ENCODE measurements around the gene KLRF2.

KLRF2 gene

DNA sequence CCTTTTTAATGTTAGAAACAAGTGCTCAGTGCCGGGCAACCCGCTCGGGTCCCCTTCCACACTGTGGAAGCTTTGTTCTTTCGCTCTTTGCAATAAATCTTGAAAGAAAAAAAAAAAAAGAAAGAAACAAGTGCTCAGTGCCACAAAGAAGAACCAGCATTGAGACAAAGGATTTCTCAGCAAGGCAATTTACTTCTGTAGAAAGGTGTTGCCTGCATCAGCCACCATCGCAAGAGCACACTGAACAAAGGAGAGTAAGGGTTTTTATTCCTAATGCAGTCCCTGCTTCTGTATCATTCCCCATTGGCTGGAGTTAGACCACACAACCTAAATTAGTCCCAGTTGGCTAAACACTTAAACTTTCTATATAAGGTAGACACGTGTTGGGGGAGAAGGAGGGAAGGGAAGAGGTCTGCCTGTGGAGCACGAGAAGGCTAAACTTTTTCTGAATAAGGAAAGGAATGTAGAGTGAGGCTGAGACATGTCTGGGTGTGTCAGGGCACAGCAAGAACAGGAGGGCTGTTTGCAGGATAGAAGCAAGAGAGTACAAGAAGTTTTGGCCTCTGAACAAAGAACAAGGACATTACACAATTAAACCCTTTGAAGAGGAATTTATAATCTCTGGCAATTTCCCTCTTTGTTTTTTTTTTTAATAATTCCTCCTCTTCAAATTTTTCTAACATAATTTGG, 21.4 kb downstream of the KLRF2 start:
- TF ChIP-seq, protein P1, sequence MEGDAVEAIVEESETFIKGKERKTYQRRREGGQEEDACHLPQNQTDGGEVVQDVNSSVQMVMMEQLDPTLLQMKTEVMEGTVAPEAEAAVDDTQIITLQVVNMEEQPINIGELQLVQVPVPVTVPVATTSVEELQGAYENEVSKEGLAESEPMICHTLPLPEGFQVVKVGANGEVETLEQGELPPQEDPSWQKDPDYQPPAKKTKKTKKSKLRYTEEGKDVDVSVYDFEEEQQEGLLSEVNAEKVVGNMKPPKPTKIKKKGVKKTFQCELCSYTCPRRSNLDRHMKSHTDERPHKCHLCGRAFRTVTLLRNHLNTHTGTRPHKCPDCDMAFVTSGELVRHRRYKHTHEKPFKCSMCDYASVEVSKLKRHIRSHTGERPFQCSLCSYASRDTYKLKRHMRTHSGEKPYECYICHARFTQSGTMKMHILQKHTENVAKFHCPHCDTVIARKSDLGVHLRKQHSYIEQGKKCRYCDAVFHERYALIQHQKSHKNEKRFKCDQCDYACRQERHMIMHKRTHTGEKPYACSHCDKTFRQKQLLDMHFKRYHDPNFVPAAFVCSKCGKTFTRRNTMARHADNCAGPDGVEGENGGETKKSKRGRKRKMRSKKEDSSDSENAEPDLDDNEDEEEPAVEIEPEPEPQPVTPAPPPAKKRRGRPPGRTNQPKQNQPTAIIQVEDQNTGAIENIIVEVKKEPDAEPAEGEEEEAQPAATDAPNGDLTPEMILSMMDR (IDR thresholded peaks at IDR 0.05; ENCODE audit: low read depth, low read length, missing control alignments): no peak
- DNase-seq (ENCODE audit: low read depth): no peak
- no peak overlapping the region for H3K4me3 ChIP-seq (ENCODE audit: low read depth, low read length)

DNA sequence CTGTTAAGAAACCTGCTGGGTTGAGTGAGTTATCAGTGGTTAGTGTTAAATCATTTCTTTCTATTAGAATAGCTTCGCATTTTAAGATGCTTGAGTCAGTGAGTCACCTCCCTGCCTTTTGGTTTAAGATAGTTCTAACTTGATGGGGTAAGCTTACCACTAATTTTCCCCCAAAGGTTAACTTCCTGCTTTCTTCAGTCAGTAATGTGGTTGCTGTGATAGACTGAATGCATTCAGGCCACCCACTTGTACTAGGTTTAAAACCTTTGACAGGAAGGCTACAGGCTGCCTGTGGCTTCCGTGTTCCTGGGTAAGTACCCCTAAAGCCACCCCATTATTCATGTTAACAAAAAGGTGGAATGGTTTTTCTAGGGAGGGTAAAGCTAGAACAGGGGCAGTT, 25.6 kb downstream of the KLRF2 start:
- no peak overlapping the region for H3K4me3 ChIP-seq (ENCODE audit: low read depth, low read length)
- TF ChIP-seq, protein P1 (IDR thresholded peaks at IDR 0.05; ENCODE audit: low read depth, low read length, missing control alignments): no peak
- DNase-seq (ENCODE audit: low read depth): no peak

DNA sequence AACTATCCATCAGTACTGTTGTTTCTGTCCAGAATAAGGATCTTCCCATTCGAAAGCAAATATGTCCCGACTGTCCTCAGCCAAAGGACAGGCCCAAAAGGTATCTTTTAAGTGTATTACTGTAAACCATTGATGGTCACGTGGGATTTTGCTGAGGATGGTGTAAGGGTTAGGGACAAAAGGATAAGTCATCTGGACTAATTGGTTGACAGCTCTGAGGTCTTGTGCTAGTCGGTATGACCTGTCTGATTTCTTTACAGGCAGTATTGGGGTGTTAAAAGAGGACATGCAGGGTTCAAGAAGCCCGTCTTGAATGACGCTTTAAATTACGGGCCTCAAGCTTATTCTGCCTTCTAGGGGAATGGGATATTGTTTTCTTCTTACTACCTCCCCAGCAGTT, 26.5 kb downstream of the KLRF2 start:
- H3K4me3 ChIP-seq (ENCODE audit: low read depth, low read length): no peak overlapping the region
- TF ChIP-seq, protein P1 (IDR thresholded peaks at IDR 0.05; ENCODE audit: low read depth, low read length, missing control alignments): no peak
- no peak for DNase-seq (ENCODE audit: low read depth)

- TF ChIP-seq, protein P1 (IDR thresholded peaks at IDR 0.05; ENCODE audit: low read depth, low read length, missing control alignments): no peak
Observed at GRCh38 chr12:9908350-9908749, 27.1 kb downstream of the KLRF2 start.

DNA sequence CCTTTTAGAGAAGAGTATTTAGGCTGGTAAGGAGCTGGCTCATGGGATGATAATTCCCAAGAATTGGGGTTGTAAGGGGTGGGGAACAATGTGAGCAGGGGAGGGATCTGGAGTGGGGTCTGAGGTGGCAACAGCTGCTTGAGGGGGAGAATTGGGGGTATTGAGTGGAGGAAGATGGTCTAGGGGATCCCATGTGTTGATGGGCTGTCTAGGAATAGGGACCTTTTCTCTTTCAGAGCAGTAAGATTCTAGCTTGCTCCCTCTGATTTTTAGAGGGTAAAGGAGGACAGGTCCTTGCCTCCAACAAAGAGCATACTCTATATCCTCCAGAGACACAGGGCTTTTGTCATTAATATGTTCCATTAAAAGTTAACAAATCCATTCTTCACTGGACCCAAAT, 28.4 kb downstream of the KLRF2 start:
- TF ChIP-seq, protein P1 (IDR thresholded peaks at IDR 0.05; ENCODE audit: low read depth, low read length, missing control alignments): no peak
- DNase-seq (ENCODE audit: low read depth): no peak
- no peak overlapping the region for H3K4me3 ChIP-seq (ENCODE audit: low read depth, low read length)

More at GRCh38 chr12:9908350-9908749, 27.1 kb downstream of the KLRF2 start:
- H3K4me3 ChIP-seq (ENCODE audit: low read depth, low read length): no peak overlapping the region
- DNase-seq (ENCODE audit: low read depth): no peak

DNA sequence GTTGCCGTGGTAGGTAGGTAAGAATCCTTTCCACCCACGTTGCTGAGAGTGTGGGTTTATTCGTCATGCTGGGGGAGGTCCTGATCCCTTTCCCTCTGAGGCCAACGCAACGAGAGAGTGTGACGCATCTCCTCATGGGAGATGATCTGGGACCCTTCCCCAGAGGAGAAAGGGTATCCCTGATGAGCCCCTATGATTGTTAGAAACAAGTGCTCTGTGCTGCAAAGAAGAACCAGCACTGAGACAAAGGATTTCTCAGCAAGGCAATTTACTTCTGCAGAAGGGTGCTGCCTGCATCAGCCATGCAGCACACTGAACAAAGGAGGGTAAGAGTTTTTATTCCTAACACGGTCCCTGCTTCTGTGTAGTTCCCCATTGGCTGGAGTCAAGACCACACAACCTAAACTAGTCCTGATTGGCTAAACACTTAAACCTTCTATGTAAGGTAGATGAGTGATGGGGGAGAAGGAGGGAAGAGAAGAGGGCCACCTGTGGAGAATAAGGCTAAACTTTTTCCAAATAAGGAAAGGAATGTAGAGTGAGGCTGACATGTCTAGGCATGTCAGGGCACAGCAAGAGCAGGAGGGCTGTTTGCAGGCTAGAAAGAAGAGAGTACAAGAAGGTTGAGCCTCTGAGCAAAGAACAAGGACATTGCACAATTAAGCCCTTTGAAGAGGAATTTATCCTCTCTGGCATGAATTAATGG, 29.6 kb downstream of the KLRF2 start:
- TF ChIP-seq, protein P1 (IDR thresholded peaks at IDR 0.05; ENCODE audit: low read depth, low read length, missing control alignments): no peak
- no peak overlapping the region for H3K4me3 ChIP-seq (ENCODE audit: low read depth, low read length)
- DNase-seq (ENCODE audit: low read depth): no peak

Data from GM12864 (cell line).